ENCODE results near the gene LTB.

DNA sequence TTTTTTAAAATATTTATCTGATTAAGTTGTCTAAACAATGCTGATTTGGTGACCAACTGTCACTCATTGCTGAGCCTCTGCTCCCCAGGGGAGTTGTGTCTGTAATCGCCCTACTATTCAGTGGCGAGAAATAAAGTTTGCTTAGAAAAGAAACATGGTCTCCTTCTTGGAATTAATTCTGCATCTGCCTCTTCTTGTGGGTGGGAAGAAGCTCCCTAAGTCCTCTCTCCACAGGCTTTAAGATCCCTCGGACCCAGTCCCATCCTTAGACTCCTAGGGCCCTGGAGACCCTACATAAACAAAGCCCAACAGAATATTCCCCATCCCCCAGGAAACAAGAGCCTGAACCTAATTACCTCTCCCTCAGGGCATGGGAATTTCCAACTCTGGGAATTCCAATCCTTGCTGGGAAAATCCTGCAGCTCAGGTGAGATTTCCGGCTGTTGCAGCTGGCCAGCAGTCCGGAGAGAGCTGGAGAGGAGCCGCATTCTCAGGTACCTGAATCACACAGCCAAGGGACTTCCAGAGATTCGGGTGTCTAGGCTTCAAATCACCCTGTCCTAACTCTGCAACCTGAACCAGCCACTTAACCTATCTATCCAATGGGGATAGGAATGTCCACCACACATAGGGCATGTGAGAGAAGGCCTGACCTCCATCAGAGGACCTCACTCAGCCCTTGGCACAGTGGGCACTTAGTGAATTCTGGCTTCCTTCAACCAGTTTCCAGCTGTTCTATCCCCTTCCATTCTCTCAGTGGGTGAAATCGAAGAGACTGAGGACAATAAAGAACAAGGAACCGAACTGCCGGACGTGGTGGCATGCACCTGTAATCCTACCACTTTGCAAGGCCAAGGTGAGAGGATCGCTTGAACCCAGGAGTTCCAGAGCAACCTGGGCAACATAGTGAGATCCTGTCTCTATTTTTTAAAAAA lies 3.8 kb downstream of the LTB start:
- TF ChIP-seq POLR2A (IDR thresholded peaks at IDR 0.05) (no peak), POLR2AphosphoS5 (IDR thresholded peaks at IDR 0.05; ENCODE audit: insufficient read depth in 1 of 2, low read depth in 1 of 2) (no peak)
- TF ChIP-seq, protein P1, sequence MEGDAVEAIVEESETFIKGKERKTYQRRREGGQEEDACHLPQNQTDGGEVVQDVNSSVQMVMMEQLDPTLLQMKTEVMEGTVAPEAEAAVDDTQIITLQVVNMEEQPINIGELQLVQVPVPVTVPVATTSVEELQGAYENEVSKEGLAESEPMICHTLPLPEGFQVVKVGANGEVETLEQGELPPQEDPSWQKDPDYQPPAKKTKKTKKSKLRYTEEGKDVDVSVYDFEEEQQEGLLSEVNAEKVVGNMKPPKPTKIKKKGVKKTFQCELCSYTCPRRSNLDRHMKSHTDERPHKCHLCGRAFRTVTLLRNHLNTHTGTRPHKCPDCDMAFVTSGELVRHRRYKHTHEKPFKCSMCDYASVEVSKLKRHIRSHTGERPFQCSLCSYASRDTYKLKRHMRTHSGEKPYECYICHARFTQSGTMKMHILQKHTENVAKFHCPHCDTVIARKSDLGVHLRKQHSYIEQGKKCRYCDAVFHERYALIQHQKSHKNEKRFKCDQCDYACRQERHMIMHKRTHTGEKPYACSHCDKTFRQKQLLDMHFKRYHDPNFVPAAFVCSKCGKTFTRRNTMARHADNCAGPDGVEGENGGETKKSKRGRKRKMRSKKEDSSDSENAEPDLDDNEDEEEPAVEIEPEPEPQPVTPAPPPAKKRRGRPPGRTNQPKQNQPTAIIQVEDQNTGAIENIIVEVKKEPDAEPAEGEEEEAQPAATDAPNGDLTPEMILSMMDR (IDR thresholded peaks at IDR 0.05): no peak

All from vagina (tissue), 2 donors.